HG02973 (cell line): ENCODE measurements around the gene CFAP251.
"Not testable (repeated sequence)": the region's sequence is repeated elsewhere in the genome, so short reads cannot be mapped to it uniquely, and the experiment has no call there.

Experiments used
- ATAC-seq: cut with Tn5 transposase; IDR thresholded peaks from one replicate; pipeline ENCODE4 v1.9.1; 2021; ENCODE audit warnings: moderate library complexity; ENCODE audit not compliant: unreplicated experiment

Gene CFAP251

GRCh38 chr12:122024132-122024785, 105.9 kb downstream of the CFAP251 start:
- no peak for ATAC-seq

GRCh38 chr12:122026706-122027333, 108.4 kb downstream of the CFAP251 start:
- no peak for ATAC-seq

- ATAC-seq, result no peak
Observed at GRCh38 chr12:122028165-122028904, 109.9 kb downstream of the CFAP251 start.

- no peak for ATAC-seq
Observed at GRCh38 chr12:122028905-122029560, 110.6 kb downstream of the CFAP251 start.

GRCh38 chr12:122029620-122030423, 111.4 kb downstream of the CFAP251 start:
- no peak for ATAC-seq

- no peak for ATAC-seq
Observed at GRCh38 chr12:122030424-122031035, 112.1 kb downstream of the CFAP251 start.

GRCh38 chr12:122031342-122032216, 113.2 kb downstream of the CFAP251 start:
- no peak for ATAC-seq

- ATAC-seq, result no peak
Observed at GRCh38 chr12:122032580-122032979, 114.2 kb downstream of the CFAP251 start.

GRCh38 chr12:122035292-122035691, 116.9 kb downstream of the CFAP251 start:
- no peak for ATAC-seq

- ATAC-seq, result no peak
Observed at GRCh38 chr12:122036153-122036552, 117.8 kb downstream of the CFAP251 start.

GRCh38 chr12:122040579-122041386, 122.4 kb downstream of the CFAP251 start:
- ATAC-seq, result no peak

GRCh38 chr12:122041458-122041857, 123.1 kb downstream of the CFAP251 start:
- not testable (repeated sequence) for ATAC-seq

- ATAC-seq, result no peak
Observed at GRCh38 chr12:122042910-122043309, 124.5 kb downstream of the CFAP251 start.

GRCh38 chr12:122043476-122043875, 125.1 kb downstream of the CFAP251 start:
- no peak for ATAC-seq

- ATAC-seq, result no peak
Observed at GRCh38 chr12:122045262-122045661, 126.9 kb downstream of the CFAP251 start.

- ATAC-seq, result no peak
Observed at GRCh38 chr12:122046145-122046544, 127.8 kb downstream of the CFAP251 start.

GRCh38 chr12:122048151-122048550, 129.8 kb downstream of the CFAP251 start:
- no peak for ATAC-seq

GRCh38 chr12:122049827-122050226, 131.4 kb downstream of the CFAP251 start:
- ATAC-seq, result no peak
